Astrocyte of the spinal cord (primary cell): ENCODE measurements around the gene APMAP.

ENCODE experiments used
- DNase-seq: peaks from one replicate; pipeline ENCODE4 v3.0.0; 2011; ENCODE audit warnings: low read depth, low spot score
- H3K4me3 ChIP-seq: 2 replicates; pipeline ENCODE4 v1.5.1; 2011; ENCODE audit warnings: low read depth, mild to moderate bottlenecking, low read length, moderate library complexity
- in situ Hi-C: cut with HindIII; loops from 2 replicates; pipeline ENCODE4 v1.10.0; 2017; ENCODE audit warnings: low sequenced_read_pairs
- TF ChIP-seq, protein P1 (sequence below): IDR thresholded peaks from 2 replicates; pipeline ENCODE4 v1.5.1; 2012; ENCODE audit warnings: low read depth, mild to moderate bottlenecking, low read length, inconsistent platforms

The APMAP gene

GRCh38 chr20:24938498-24938897 lies 54.1 kb downstream of the APMAP start:
- H3K4me3 ChIP-seq, result no peak overlapping the region
- in situ Hi-C loops, result no loop called here
- DNase-seq, result no peak
- TF ChIP-seq, protein P1, sequence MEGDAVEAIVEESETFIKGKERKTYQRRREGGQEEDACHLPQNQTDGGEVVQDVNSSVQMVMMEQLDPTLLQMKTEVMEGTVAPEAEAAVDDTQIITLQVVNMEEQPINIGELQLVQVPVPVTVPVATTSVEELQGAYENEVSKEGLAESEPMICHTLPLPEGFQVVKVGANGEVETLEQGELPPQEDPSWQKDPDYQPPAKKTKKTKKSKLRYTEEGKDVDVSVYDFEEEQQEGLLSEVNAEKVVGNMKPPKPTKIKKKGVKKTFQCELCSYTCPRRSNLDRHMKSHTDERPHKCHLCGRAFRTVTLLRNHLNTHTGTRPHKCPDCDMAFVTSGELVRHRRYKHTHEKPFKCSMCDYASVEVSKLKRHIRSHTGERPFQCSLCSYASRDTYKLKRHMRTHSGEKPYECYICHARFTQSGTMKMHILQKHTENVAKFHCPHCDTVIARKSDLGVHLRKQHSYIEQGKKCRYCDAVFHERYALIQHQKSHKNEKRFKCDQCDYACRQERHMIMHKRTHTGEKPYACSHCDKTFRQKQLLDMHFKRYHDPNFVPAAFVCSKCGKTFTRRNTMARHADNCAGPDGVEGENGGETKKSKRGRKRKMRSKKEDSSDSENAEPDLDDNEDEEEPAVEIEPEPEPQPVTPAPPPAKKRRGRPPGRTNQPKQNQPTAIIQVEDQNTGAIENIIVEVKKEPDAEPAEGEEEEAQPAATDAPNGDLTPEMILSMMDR, result no peak

GRCh38 chr20:24937579-24937978 lies 55.0 kb downstream of the APMAP start:
- DNase-seq, result no peak
- in situ Hi-C loops, result no loop called here
- TF ChIP-seq, protein P1, result no peak
- no peak overlapping the region for H3K4me3 ChIP-seq

GRCh38 chr20:24936526-24937407 lies 55.8 kb downstream of the APMAP start:
- no peak overlapping the region for H3K4me3 ChIP-seq
- no peak for DNase-seq
- in situ Hi-C loops, result no loop called here
- TF ChIP-seq, protein P1, result no peak

DNA sequence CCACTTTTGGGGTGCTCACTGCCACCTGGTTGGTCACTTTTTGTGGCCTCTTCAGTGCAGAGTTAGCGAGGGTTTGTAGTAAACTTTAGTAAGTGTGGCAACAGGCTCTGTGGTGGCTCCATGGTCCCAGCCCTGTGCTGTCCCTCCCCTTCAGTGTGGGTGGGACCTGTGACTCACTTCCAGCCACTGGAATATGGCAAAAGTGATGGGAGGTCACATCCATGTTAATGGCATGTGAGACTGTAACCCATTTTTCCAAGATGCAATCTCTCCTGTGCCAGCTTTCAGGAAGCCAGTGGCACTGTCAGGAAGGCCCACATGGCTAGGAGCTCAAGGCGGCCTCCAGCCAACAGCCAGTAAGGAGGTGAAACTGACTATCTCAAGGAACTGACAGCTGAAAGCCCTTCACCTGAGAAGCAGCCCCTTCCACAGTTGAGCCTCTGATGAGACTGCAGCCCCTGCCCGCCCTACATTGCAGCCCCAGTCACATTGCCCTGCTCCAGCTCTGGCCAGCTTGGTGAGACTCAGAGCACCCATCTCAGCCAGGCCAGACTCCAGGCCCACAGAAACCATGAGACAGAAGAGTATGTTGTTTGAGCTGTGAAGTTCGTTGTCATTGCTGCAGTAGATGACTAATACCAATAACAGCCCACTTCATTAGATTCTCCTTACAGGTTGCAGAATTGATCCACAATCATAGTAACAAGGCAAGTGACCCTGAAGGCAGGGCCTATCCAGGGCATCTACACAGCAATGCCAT lies 56.6 kb downstream of the APMAP start:
- TF ChIP-seq, protein P1, result no peak
- in situ Hi-C loops, result no loop called here
- no peak overlapping the region for H3K4me3 ChIP-seq
- DNase-seq, result no peak

GRCh38 chr20:24935140-24935539 lies 57.4 kb downstream of the APMAP start:
- DNase-seq, result no peak
- TF ChIP-seq, protein P1, result no peak
- H3K4me3 ChIP-seq, result no peak overlapping the region
- in situ Hi-C loops, result no loop called here

- no peak for DNase-seq
- no peak overlapping the region for H3K4me3 ChIP-seq
- TF ChIP-seq, protein P1, result no peak
- in situ Hi-C loops, result no loop called here
Measured at GRCh38 chr20:24934716-24935115, 57.8 kb downstream of the APMAP start.
